ENCODE measurements around the gene MPP1. TPM values are rescaled to one million over a fixed set of nuclear protein-coding genes. Genes with fewer than 3 reads are reported as not detected.

MPP1 gene
- total and polyA plus RNA-seq, 2 donors (not counting 3 experiments of a cell fraction or from before 2014, with no cell fraction given), result 22.1 to 32.3 TPM

- intact Hi-C loops (cut with micrococcal nuclease) (loop anchor here (2.0 kb wide), 1 partner anchor 15 kb away; no protein-coding TSS in a partner anchor), dilution Hi-C loops (cut with MboI; ENCODE audit: extremely low pct_ligation_motif_present, low sequenced_read_pairs) (no loop called here)
- TF ChIP-seq MAX (IDR thresholded peaks at IDR 0.05; ENCODE audit: insufficient read depth, insufficient read length), result no peak
- TF ChIP-seq JUN (IDR thresholded peaks at IDR 0.05; ENCODE audit: borderline replicate concordance, insufficient read depth, insufficient read length, low read depth), result no peak
- no peak for TF ChIP-seq POLR2AphosphoS5 (IDR thresholded peaks at IDR 0.05; ENCODE audit: insufficient read depth, low read depth, low read length)
- TF ChIP-seq POLR2A (IDR thresholded peaks at IDR 0.05; ENCODE audit: low read depth, low read length), result no peak
- no peak for TF ChIP-seq CTCF (IDR thresholded peaks at IDR 0.05; ENCODE audit: extremely low read depth in 1 of 2, insufficient read depth in 1 of 2, low read depth in 1 of 2, low read length in 2 of 2)
- no peak for TF ChIP-seq GATA2 (IDR thresholded peaks at IDR 0.05; ENCODE audit: insufficient read depth, insufficient read length, low read depth, low read length)
- TF ChIP-seq FOS (IDR thresholded peaks at IDR 0.05; ENCODE audit: borderline replicate concordance, insufficient read depth, low read length), result no peak
- TF ChIP-seq EZH2 (IDR thresholded peaks at IDR 0.05; ENCODE audit: borderline replicate concordance, low read depth, low read length, severe bottlenecking), result no peak
- TF ChIP-seq MYC (IDR thresholded peaks at IDR 0.05; ENCODE audit: low read depth, low read length), result no peak
- FAIRE-seq (peak; percentile 28), DNase-seq (ENCODE audit: low read depth, low spot score) (peak; percentile 73)
- peak overlapping the region; percentile 56 for H3K4me2 ChIP-seq (ENCODE audit: insufficient read depth, low read length)
- ChIA-PET POLR2A (no interaction called here), CTCF (interaction anchor here (2.2 kb wide), 1 partner anchor 15 kb away, joined by 12 read pairs; no protein-coding TSS in a partner anchor)
- peak overlapping the region; percentile 93 for H3K27ac ChIP-seq (ENCODE audit: insufficient read depth, low read depth, low read length)
- peak overlapping the region; percentile 79 for H2AFZ ChIP-seq (ENCODE audit: low read depth, low read length)
- no peaks in the 10 kb centered on the region for H3K79me2 ChIP-seq (ENCODE audit: control insufficient read depth, insufficient read depth, low read length)
- peaks cover 90% of the 10 kb centered on the region for H3K4me1 ChIP-seq (ENCODE audit: control insufficient read depth, extremely low read depth, insufficient read depth, low read length)
- no peaks in the 10 kb centered on the region for H3K36me3 ChIP-seq (ENCODE audit: control insufficient read depth in 2 of 2, extremely low read depth in 1 of 2, insufficient read depth in 2 of 2, low read length in 2 of 2)
- H4K20me1 ChIP-seq (replicated peaks; ENCODE audit: control insufficient read depth, extremely low read depth, insufficient read depth, low read length), result no peaks in the 10 kb centered on the region
- H3K27me3 ChIP-seq (ENCODE audit: control insufficient read depth in 2 of 2, insufficient read depth in 2 of 2, low read length in 2 of 2), result no peaks in the 10 kb centered on the region
- no peaks in the 10 kb centered on the region for H3K9me3 ChIP-seq (replicated peaks; ENCODE audit: control insufficient read depth, insufficient read depth, low read length)
- no TSS peak for BruUV-seq (replicated peaks)
- no peaks in the 10 kb centered on the region for H3K9me1 ChIP-seq (replicated peaks; ENCODE audit: control insufficient read depth, extremely low read depth, insufficient read depth, low read length)
- peak overlapping the region; percentile 59 for H3K9ac ChIP-seq (replicated peaks; ENCODE audit: extremely low read depth, insufficient read depth, low read length)
- no peak overlapping the region for H3K4me3 ChIP-seq (replicated peaks in 1 of 3; ENCODE audit: insufficient read depth in 1 of 3, low read depth in 1 of 3, low read length in 3 of 3)
These were observed 71.1 kb downstream of the MPP1 start for GRCh38 chrX:154734061-154734781.
